Central memory CD8-positive, alpha-beta T cell (primary cell): ENCODE results near the gene CABLES2.

Experiments
- ATAC-seq: fragments of 150-1000 bp; cut with Tn5 transposase; replicated peaks from 2 replicates; pipeline ENCODE4 v1.10.0; 2022; ENCODE audit warnings: mild to moderate bottlenecking, moderate FRiP score, moderate number of reproducible peaks; ENCODE audit not compliant: poor library complexity, severe bottlenecking; ENCODE audit errors: extremely low read depth
- DNase-seq, 2 donors: peaks; one replicate each; pipeline ENCODE4 v3.0.0; 2021; ENCODE audit warnings: low spot score in 2 of 2
- H3K27ac Mint-ChIP-seq: one replicate; pipeline ENCODE4 v1.8.0; 2022; ENCODE audit warnings: low read depth, mild to moderate bottlenecking, moderate library complexity, mixed read lengths
- H3K27me3 Mint-ChIP-seq: one replicate; pipeline ENCODE4 v1.8.0; 2022; ENCODE audit warnings: mixed read lengths
- H3K36me3 Mint-ChIP-seq: one replicate; pipeline ENCODE4 v1.8.0; 2022; ENCODE audit warnings: mild to moderate bottlenecking, moderate library complexity, mixed read lengths; ENCODE audit not compliant: insufficient read depth
- H3K4me1 Mint-ChIP-seq: one replicate; pipeline ENCODE4 v1.8.0; 2022; ENCODE audit warnings: mixed read lengths
- H3K4me3 Mint-ChIP-seq: one replicate; pipeline ENCODE4 v1.8.0; 2022; ENCODE audit warnings: mild to moderate bottlenecking, moderate library complexity, mixed read lengths
- H3K9me3 Mint-ChIP-seq: one replicate; pipeline ENCODE4 v1.8.0; 2022; ENCODE audit warnings: mixed read lengths

Gene CABLES2

GRCh38 chr20:62401331-62401779, 5.7 kb downstream of the CABLES2 start:
- Mint-ChIP-seq H3K27ac (no peak overlapping the region), H3K36me3 (peaks cover 11% of the 10 kb centered on the region), H3K9me3 (no peaks in the 10 kb centered on the region), H3K4me1 (peaks cover 18% of the 10 kb centered on the region), H3K4me3 (no peak overlapping the region), H3K27me3 (no peaks in the 10 kb centered on the region)
- no peak for DNase-seq
- ATAC-seq, result no peak

GRCh38 chr20:62400541-62400940, 6.5 kb downstream of the CABLES2 start:
- ATAC-seq, result no peak
- Mint-ChIP-seq H3K4me1 (peaks cover 11% of the 10 kb centered on the region), H3K9me3 (no peaks in the 10 kb centered on the region), H3K27me3 (no peaks in the 10 kb centered on the region), H3K36me3 (peaks cover 9% of the 10 kb centered on the region), H3K27ac (no peak overlapping the region), H3K4me3 (no peak overlapping the region)
- DNase-seq, result no peak

GRCh38 chr20:62400021-62400420, 7.1 kb downstream of the CABLES2 start:
- no peak for DNase-seq
- no peak for ATAC-seq
- Mint-ChIP-seq H3K9me3 (no peaks in the 10 kb centered on the region), H3K4me1 (peaks cover 6% of the 10 kb centered on the region), H3K27me3 (no peaks in the 10 kb centered on the region), H3K27ac (no peak overlapping the region), H3K36me3 (peaks cover 9% of the 10 kb centered on the region), H3K4me3 (no peak overlapping the region)

GRCh38 chr20:62398120-62398821, 8.8 kb downstream of the CABLES2 start:
- Mint-ChIP-seq H3K4me3 (no peak overlapping the region), H3K9me3 (no peaks in the 10 kb centered on the region), H3K27ac (no peak overlapping the region), H3K4me1 (no peaks in the 10 kb centered on the region), H3K27me3 (no peaks in the 10 kb centered on the region), H3K36me3 (peaks cover 11% of the 10 kb centered on the region)
- DNase-seq (no peak), ATAC-seq (no peak)

- H3K4me1 Mint-ChIP-seq, result no peaks in the 10 kb centered on the region
- H3K4me3 Mint-ChIP-seq, result no peak overlapping the region
- no peaks in the 10 kb centered on the region for H3K27me3 Mint-ChIP-seq
- no peak overlapping the region for H3K27ac Mint-ChIP-seq
- no peak for DNase-seq
- ATAC-seq, result no peak
- no peaks in the 10 kb centered on the region for H3K9me3 Mint-ChIP-seq
- peaks cover 11% of the 10 kb centered on the region for H3K36me3 Mint-ChIP-seq
Observed at GRCh38 chr20:62396367-62397239, 10.5 kb downstream of the CABLES2 start.

- no peaks in the 10 kb centered on the region for H3K9me3 Mint-ChIP-seq
- no peak overlapping the region for H3K4me3 Mint-ChIP-seq
- DNase-seq (no peak), ATAC-seq (no peak)
- H3K27me3 Mint-ChIP-seq, result no peaks in the 10 kb centered on the region
- peaks cover under 1% of the 10 kb centered on the region for H3K4me1 Mint-ChIP-seq
- H3K36me3 Mint-ChIP-seq, result peaks cover 9% of the 10 kb centered on the region
- H3K27ac Mint-ChIP-seq, result no peak overlapping the region
Observed at GRCh38 chr20:62395311-62396242, 11.5 kb downstream of the CABLES2 start.

- H3K4me3 Mint-ChIP-seq, result no peak overlapping the region
- DNase-seq (no peak), ATAC-seq (no peak)
- no peak overlapping the region for H3K27ac Mint-ChIP-seq
- no peaks in the 10 kb centered on the region for H3K27me3 Mint-ChIP-seq
- H3K4me1 Mint-ChIP-seq, result peaks cover 8% of the 10 kb centered on the region
- H3K36me3 Mint-ChIP-seq, result peaks cover 12% of the 10 kb centered on the region
- no peaks in the 10 kb centered on the region for H3K9me3 Mint-ChIP-seq
Observed at GRCh38 chr20:62394248-62395245, 12.5 kb downstream of the CABLES2 start.

- ATAC-seq, result no peak
- peaks cover 17% of the 10 kb centered on the region for H3K36me3 Mint-ChIP-seq
- no peaks in the 10 kb centered on the region for H3K27me3 Mint-ChIP-seq
- H3K9me3 Mint-ChIP-seq, result no peaks in the 10 kb centered on the region
- H3K4me1 Mint-ChIP-seq, result peaks cover 15% of the 10 kb centered on the region
- H3K4me3 Mint-ChIP-seq, result no peak overlapping the region
- no peak overlapping the region for H3K27ac Mint-ChIP-seq
- DNase-seq, result no peak
Observed at GRCh38 chr20:62393830-62394229, 13.3 kb downstream of the CABLES2 start.

- Mint-ChIP-seq H3K4me3 (no peak overlapping the region), H3K4me1 (peaks cover 20% of the 10 kb centered on the region), H3K27ac (no peak overlapping the region), H3K9me3 (no peaks in the 10 kb centered on the region), H3K27me3 (no peaks in the 10 kb centered on the region), H3K36me3 (peaks cover 19% of the 10 kb centered on the region)
- DNase-seq (no peak), ATAC-seq (no peak)
Observed at GRCh38 chr20:62393335-62393665, 13.8 kb downstream of the CABLES2 start.

GRCh38 chr20:62392621-62393334, 14.3 kb downstream of the CABLES2 start:
- Mint-ChIP-seq H3K9me3 (no peaks in the 10 kb centered on the region), H3K4me1 (peaks cover 23% of the 10 kb centered on the region), H3K36me3 (peaks cover 17% of the 10 kb centered on the region), H3K4me3 (no peak overlapping the region), H3K27ac (no peak overlapping the region), H3K27me3 (no peaks in the 10 kb centered on the region)
- ATAC-seq (no peak), DNase-seq (no peak)

- no peak for ATAC-seq
Observed at GRCh38 chr20:62392077-62392418, 15.0 kb downstream of the CABLES2 start.

More at GRCh38 chr20:62392077-62392418, 15.0 kb downstream of the CABLES2 start:
- Mint-ChIP-seq H3K36me3 (peaks cover 21% of the 10 kb centered on the region), H3K27ac (no peak overlapping the region), H3K27me3 (no peaks in the 10 kb centered on the region), H3K4me3 (no peak overlapping the region), H3K9me3 (no peaks in the 10 kb centered on the region), H3K4me1 (peaks cover 29% of the 10 kb centered on the region)
- DNase-seq, result no peak
